BJ (cell line): ENCODE data around the gene CFTR. TPM values are rescaled to one million over a fixed set of nuclear protein-coding genes. Genes with fewer than 3 reads are reported as not detected.

Experiments
- CTCF ChIA-PET: fragments of 350-600 bp; formaldehyde crosslinking; extraction: SDS; loops from one replicate; lab custom pipeline; 2021; ENCODE audit warnings: antibody characterized with exemption, inconsistent platforms; lab: Yijun Ruan, JAX
- POLR2A ChIA-PET: fragments of 300-600 bp; sonication (Branson Sonifier 250); formaldehyde crosslinking; extraction: SDS; loops from one replicate; lab custom pipeline; 2021; ENCODE audit warnings: antibody characterized with exemption; lab: Charles Lee
- DNase-seq: peaks from one replicate; pipeline ENCODE4 v3.0.0-alpha.2; 2011; ENCODE audit warnings: low read depth
- H3K27me3 ChIP-seq: 2 replicates; pipeline ENCODE4 v1.6.0; 2011; ENCODE audit warnings: low read length; ENCODE audit not compliant: control insufficient read depth, insufficient read depth
- H3K36me3 ChIP-seq: 2 replicates; pipeline ENCODE4 v1.5.1; 2011; ENCODE audit warnings: low read length; ENCODE audit not compliant: control insufficient read depth, insufficient read depth
- H3K4me3 ChIP-seq: 2 replicates; pipeline ENCODE4 v1.5.1; 2011; ENCODE audit warnings: low read depth, mild to moderate bottlenecking, control low read depth, low read length
- CTCF ChIP-seq: IDR thresholded peaks from 2 replicates; pipeline ENCODE4 v1.5.1; 2011; ENCODE audit warnings: low read depth, mild to moderate bottlenecking, control low read depth, inconsistent platforms, low read length, moderate library complexity; ENCODE audit not compliant: insufficient read depth
- polyA plus RNA-seq: library from polyadenylated mRNA; depleted of rRNA; stranded (reverse); fragments of >200 nt; gene quantifications from 2 replicates; pipeline ENCODE4 v1.2.3, GENCODE V29; 2011

CFTR gene
- polyA plus RNA-seq, 1 experiment: not detected

DNA sequence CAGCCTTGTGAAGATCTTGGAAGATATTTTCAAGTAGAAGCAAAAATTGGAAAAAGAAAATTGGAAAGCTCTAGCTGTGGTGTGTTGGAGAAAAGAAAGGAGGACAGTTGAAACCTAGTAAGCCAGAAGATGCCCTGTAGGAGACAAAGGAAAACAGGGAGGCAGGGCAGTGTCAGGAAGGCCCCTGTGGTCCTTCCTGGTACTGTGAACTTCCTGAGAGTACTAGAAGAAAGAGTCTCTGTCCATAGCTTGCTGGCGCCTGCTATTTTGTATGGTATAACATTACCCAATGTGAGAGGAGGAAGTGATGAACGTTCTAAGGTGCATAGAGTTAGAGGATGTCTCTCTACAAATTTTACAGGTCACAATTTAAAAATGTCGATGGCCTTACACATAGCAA, 210.3 kb downstream of the CFTR start:
- Histone ChIP-seq H3K4me3 (no peak overlapping the region), H3K36me3 (no peaks in the 10 kb centered on the region), H3K27me3 (no peaks in the 10 kb centered on the region)
- TF ChIP-seq CTCF: no peak
- ChIA-PET CTCF (interaction anchor here (2.7 kb wide), 1 partner anchor 15 kb away, joined by 9 read pairs; no protein-coding TSS in a partner anchor), POLR2A (no interaction called here)
- no peak for DNase-seq

- H3K27me3 ChIP-seq: no peaks in the 10 kb centered on the region
- POLR2A ChIA-PET: no interaction called here
- H3K4me3 ChIP-seq: no peak overlapping the region
- DNase-seq: no peak
- TF ChIP-seq CTCF: no peak
- no peaks in the 10 kb centered on the region for H3K36me3 ChIP-seq
- CTCF ChIA-PET: interaction anchor here (1.2 kb wide), 1 partner anchor 233 kb away, joined by 5 read pairs; no protein-coding TSS in a partner anchor
Measured at GRCh38 chr7:117692338-117692737, 212.5 kb downstream of the CFTR start.

DNA sequence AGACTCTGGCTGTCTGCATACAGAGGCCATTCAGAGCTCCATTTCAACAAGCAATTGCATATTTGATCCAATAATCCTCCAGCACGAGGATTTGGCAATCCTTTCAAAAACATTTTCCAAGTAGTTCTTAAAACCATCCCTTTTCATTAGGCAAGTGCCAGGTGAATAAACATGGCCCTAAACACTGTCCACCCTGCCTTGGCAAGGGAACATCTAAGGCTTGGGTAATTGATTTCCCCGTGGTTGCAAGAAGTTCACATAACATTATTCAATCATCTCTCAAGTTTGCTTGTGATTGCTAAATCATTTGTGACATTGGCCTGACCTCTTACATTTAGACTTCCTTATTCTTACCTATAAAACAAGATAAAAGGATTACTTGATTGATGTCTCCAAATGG, 218.2 kb downstream of the CFTR start:
- Histone ChIP-seq H3K27me3 (no peaks in the 10 kb centered on the region), H3K4me3 (no peak overlapping the region), H3K36me3 (no peaks in the 10 kb centered on the region)
- TF ChIP-seq CTCF: no peak
- POLR2A ChIA-PET: no interaction called here
- CTCF ChIA-PET: no interaction called here
- DNase-seq: no peak

DNA sequence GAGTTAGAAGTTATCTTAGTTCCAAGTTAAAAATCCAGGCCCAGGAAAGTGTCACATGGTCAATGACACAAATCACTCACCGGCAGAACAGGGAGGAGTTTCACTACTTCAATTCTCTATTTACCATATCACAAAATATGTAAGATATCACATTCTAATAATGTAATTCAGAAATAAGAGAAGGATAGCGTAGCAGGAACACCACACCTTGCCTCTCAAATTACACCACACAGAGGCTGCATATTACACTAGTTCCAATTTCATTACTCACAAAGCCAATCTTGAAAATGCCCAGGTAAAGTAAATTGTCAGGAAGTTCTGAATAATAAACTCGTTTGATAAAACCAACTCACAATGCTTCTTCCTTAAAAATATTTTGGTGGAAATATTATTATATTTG, 224.2 kb downstream of the CFTR start:
- ChIA-PET CTCF (no interaction called here), POLR2A (no interaction called here)
- Histone ChIP-seq H3K27me3 (no peaks in the 10 kb centered on the region), H3K36me3 (no peaks in the 10 kb centered on the region), H3K4me3 (no peak overlapping the region)
- no peak for DNase-seq
- TF ChIP-seq CTCF: no peak

DNA sequence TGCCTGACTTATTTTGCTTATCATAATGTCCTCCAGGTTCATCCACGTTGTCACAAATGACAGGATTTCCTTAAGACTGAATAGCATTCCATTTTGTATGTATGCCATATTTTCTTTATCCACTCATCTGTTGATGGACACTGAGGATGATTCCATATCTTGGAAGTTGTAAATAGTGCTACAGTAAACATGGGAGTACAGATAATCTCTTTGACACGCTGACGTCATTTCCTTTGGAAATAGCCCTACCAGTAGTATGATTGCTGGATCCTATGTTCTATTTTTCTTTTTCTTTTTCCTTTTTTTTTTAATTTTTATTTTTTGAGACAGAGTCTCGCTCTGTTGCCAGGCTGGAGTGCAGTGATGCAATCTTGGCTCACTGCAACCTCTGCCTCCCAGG, 225.8 kb downstream of the CFTR start:
- ChIA-PET POLR2A (no interaction called here), CTCF (no interaction called here)
- no peaks in the 10 kb centered on the region for H3K36me3 ChIP-seq
- no peak for DNase-seq
- no peaks in the 10 kb centered on the region for H3K27me3 ChIP-seq
- TF ChIP-seq CTCF: no peak
- H3K4me3 ChIP-seq: no peak overlapping the region
